ENCODE results near the gene BIRC3.
"Not testable (repeated sequence)": the region's sequence is repeated elsewhere in the genome, so short reads cannot be mapped to it uniquely, and the experiment has no call there.

Gene BIRC3

GRCh38 chr11:102293873-102294601 is 23.2 kb upstream of the BIRC3 start:
- peak overlapping the region; percentile 41 to 50 for H3K4me3 ChIP-seq (ENCODE audit: low read depth in 1 of 2, low read length in 2 of 2)
- peak overlapping the region in 1 of 2 donors; percentile 39 for H3K9ac ChIP-seq (ENCODE audit: low read depth in 1 of 2, low read length in 2 of 2)
- H3K36me3 ChIP-seq (ENCODE audit: control insufficient read depth in 1 of 2, insufficient read depth in 2 of 2, low read length in 2 of 2), result no peaks in the 10 kb centered on the region
- no peak overlapping the region for H3K27ac ChIP-seq (ENCODE audit: low read depth, low read length)
- H3K27me3 ChIP-seq (ENCODE audit: control insufficient read depth in 1 of 2, insufficient read depth in 2 of 2, low read length in 2 of 2), result no peaks in the 10 kb centered on the region
- H3K4me1 ChIP-seq (ENCODE audit: control insufficient read depth in 1 of 2, insufficient read depth in 2 of 2, low read length in 2 of 2), result peaks cover 0 to 3% of the 10 kb centered on the region in 2 donors
- H3K9me3 ChIP-seq (ENCODE audit: control insufficient read depth in 1 of 2, low read length in 2 of 2), result no peaks in the 10 kb centered on the region

- Histone ChIP-seq H3K27ac (ENCODE audit: low read depth, low read length) (no peak overlapping the region), H3K36me3 (ENCODE audit: control insufficient read depth in 1 of 2, insufficient read depth in 2 of 2, low read length in 2 of 2) (no peaks in the 10 kb centered on the region), H3K27me3 (ENCODE audit: control insufficient read depth in 1 of 2, insufficient read depth in 2 of 2, low read length in 2 of 2) (no peaks in the 10 kb centered on the region), H3K9ac (ENCODE audit: low read depth in 1 of 2, low read length in 2 of 2) (no peak overlapping the region), H3K4me1 (ENCODE audit: control insufficient read depth in 1 of 2, insufficient read depth in 2 of 2, low read length in 2 of 2) (peaks cover 0 to 3% of the 10 kb centered on the region in 2 donors), H3K4me3 (ENCODE audit: low read depth in 1 of 2, low read length in 2 of 2) (no peak overlapping the region), H3K9me3 (ENCODE audit: control insufficient read depth in 1 of 2, low read length in 2 of 2) (no peaks in the 10 kb centered on the region)
Measured at GRCh38 chr11:102295045-102295444, 22.2 kb upstream of the BIRC3 start.

DNA sequence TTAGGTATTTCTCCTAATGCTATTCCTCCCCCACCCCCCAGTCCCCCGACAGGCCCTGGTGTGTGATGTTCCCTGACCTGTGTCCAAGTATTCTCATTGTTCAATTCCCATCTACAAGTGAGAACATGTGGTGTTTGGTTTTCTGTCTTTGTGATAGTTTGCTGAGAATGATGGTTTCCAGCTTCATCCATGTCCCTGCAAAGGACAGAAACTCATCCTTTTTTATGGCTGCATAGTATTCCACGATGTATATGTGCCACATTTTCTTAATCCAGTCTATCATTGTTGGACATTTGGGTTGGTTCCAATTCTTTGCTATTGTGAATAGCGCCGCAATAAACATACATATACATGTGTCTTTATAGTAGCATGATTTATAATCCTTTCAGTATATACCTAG is 20.5 kb upstream of the BIRC3 start:
- not testable (repeated sequence) for H3K27ac ChIP-seq (ENCODE audit: low read depth, low read length); H3K4me3 ChIP-seq (ENCODE audit: low read depth in 1 of 2, low read length in 2 of 2); H3K27me3 ChIP-seq (ENCODE audit: control insufficient read depth in 1 of 2, insufficient read depth in 2 of 2, low read length in 2 of 2); H3K9ac ChIP-seq (ENCODE audit: low read depth in 1 of 2, low read length in 2 of 2); H3K4me1 ChIP-seq (ENCODE audit: control insufficient read depth in 1 of 2, insufficient read depth in 2 of 2, low read length in 2 of 2); H3K9me3 ChIP-seq (ENCODE audit: control insufficient read depth in 1 of 2, low read length in 2 of 2); H3K36me3 ChIP-seq (ENCODE audit: control insufficient read depth in 1 of 2, insufficient read depth in 2 of 2, low read length in 2 of 2)

DNA sequence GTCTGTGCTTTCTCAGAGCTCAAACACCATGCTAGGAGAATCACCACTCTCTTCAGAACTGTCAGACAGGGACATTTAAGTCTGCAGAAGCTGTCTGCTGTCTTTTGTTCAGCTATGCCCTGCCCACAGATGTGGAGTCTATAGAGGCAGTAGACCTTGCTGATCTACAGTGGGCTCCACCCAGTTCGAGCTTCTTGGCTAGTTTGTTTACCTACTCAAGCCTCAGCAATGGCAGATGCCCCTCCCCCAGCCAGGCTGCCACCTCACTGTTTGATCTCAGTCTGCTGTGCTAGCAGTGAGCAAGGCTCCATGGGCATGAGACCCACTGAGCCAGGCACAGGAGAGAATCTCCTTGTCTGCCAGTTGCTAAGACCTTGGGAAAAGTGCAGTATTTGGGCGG is 16.4 kb upstream of the BIRC3 start:
- H3K9me3 ChIP-seq (ENCODE audit: control insufficient read depth in 1 of 2, low read length in 2 of 2), result peaks cover 3 to 14% of the 10 kb centered on the region in 2 donors
- not testable (repeated sequence) for H3K27me3 ChIP-seq (ENCODE audit: control insufficient read depth in 1 of 2, insufficient read depth in 2 of 2, low read length in 2 of 2); H3K27ac ChIP-seq (ENCODE audit: low read depth, low read length); H3K36me3 ChIP-seq (ENCODE audit: control insufficient read depth in 1 of 2, insufficient read depth in 2 of 2, low read length in 2 of 2); H3K9ac ChIP-seq (ENCODE audit: low read depth in 1 of 2, low read length in 2 of 2); H3K4me3 ChIP-seq (ENCODE audit: low read depth in 1 of 2, low read length in 2 of 2)
- H3K4me1 ChIP-seq (ENCODE audit: control insufficient read depth in 1 of 2, insufficient read depth in 2 of 2, low read length in 2 of 2), result peaks cover 14 to 18% of the 10 kb centered on the region in 2 donors

DNA sequence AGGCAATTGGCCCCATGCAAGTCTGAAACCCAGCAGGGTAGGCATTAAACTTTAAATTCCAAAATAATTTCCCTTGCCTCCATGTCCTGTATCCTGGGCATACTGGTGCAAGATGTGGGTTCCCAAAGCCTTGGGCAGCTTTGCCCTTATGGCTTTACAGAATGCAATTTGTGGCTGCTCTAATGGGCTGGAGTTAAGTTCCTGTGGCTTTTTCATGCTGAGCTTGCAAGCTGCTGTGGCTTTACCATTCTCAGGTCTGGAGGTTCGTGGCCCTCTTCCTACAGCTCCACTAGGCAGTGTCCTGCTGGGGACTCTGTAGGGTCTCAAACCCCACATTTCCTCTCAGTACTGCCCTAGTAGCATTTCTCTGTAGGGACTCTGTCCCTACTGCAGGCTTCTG is 15.0 kb upstream of the BIRC3 start:
- Histone ChIP-seq H3K4me1 (ENCODE audit: control insufficient read depth in 1 of 2, insufficient read depth in 2 of 2, low read length in 2 of 2) (peaks cover 28 to 32% of the 10 kb centered on the region in 2 donors), H3K4me3 (ENCODE audit: low read depth in 1 of 2, low read length in 2 of 2) (no peak overlapping the region), H3K9me3 (ENCODE audit: control insufficient read depth in 1 of 2, low read length in 2 of 2) (peaks cover 3 to 14% of the 10 kb centered on the region in 2 donors)

GRCh38 chr11:102304686-102305085 is 12.6 kb upstream of the BIRC3 start:
- Histone ChIP-seq H3K36me3 (ENCODE audit: control insufficient read depth in 1 of 2, insufficient read depth in 2 of 2, low read length in 2 of 2) (no peaks in the 10 kb centered on the region), H3K27ac (ENCODE audit: low read depth, low read length) (no peak overlapping the region), H3K27me3 (ENCODE audit: control insufficient read depth in 1 of 2, insufficient read depth in 2 of 2, low read length in 2 of 2) (no peaks in the 10 kb centered on the region), H3K4me3 (ENCODE audit: low read depth in 1 of 2, low read length in 2 of 2) (no peak overlapping the region), H3K9me3 (ENCODE audit: control insufficient read depth in 1 of 2, low read length in 2 of 2) (peaks cover 3 to 14% of the 10 kb centered on the region in 2 donors), H3K9ac (ENCODE audit: low read depth in 1 of 2, low read length in 2 of 2) (no peak overlapping the region), H3K4me1 (ENCODE audit: control insufficient read depth in 1 of 2, insufficient read depth in 2 of 2, low read length in 2 of 2) (peaks cover 30 to 34% of the 10 kb centered on the region in 2 donors)

More for the DNA sequence above, 15.0 kb upstream of the BIRC3 start:
- H3K9ac ChIP-seq (ENCODE audit: low read depth in 1 of 2, low read length in 2 of 2), result no peak overlapping the region
- no peak overlapping the region for H3K27ac ChIP-seq (ENCODE audit: low read depth, low read length)
- no peaks in the 10 kb centered on the region for H3K36me3 ChIP-seq (ENCODE audit: control insufficient read depth in 1 of 2, insufficient read depth in 2 of 2, low read length in 2 of 2)
- no peaks in the 10 kb centered on the region for H3K27me3 ChIP-seq (ENCODE audit: control insufficient read depth in 1 of 2, insufficient read depth in 2 of 2, low read length in 2 of 2)

GRCh38 chr11:102305352-102306047 is 11.8 kb upstream of the BIRC3 start:
- H3K4me3 ChIP-seq (ENCODE audit: low read depth in 1 of 2, low read length in 2 of 2), result peak overlapping the region; percentile 24 to 36
- H3K9me3 ChIP-seq (ENCODE audit: control insufficient read depth in 1 of 2, low read length in 2 of 2), result peaks cover 3 to 14% of the 10 kb centered on the region in 2 donors
- H3K36me3 ChIP-seq (ENCODE audit: control insufficient read depth in 1 of 2, insufficient read depth in 2 of 2, low read length in 2 of 2), result no peaks in the 10 kb centered on the region
- H3K27me3 ChIP-seq (ENCODE audit: control insufficient read depth in 1 of 2, insufficient read depth in 2 of 2, low read length in 2 of 2), result no peaks in the 10 kb centered on the region
- H3K9ac ChIP-seq (ENCODE audit: low read depth in 1 of 2, low read length in 2 of 2), result peak overlapping the region in 1 of 2 donors; percentile 18
- H3K27ac ChIP-seq (ENCODE audit: low read depth, low read length), result no peak overlapping the region
- H3K4me1 ChIP-seq (ENCODE audit: control insufficient read depth in 1 of 2, insufficient read depth in 2 of 2, low read length in 2 of 2), result peaks cover 30 to 34% of the 10 kb centered on the region in 2 donors

GRCh38 chr11:102306048-102306597 is 11.2 kb upstream of the BIRC3 start:
- Histone ChIP-seq H3K4me3 (ENCODE audit: low read depth in 1 of 2, low read length in 2 of 2) (peak overlapping the region; percentile 24 to 36), H3K27ac (ENCODE audit: low read depth, low read length) (no peak overlapping the region), H3K36me3 (ENCODE audit: control insufficient read depth in 1 of 2, insufficient read depth in 2 of 2, low read length in 2 of 2) (no peaks in the 10 kb centered on the region), H3K9ac (ENCODE audit: low read depth in 1 of 2, low read length in 2 of 2) (peak overlapping the region in 1 of 2 donors; percentile 18), H3K9me3 (ENCODE audit: control insufficient read depth in 1 of 2, low read length in 2 of 2) (peaks cover 3 to 14% of the 10 kb centered on the region in 2 donors), H3K27me3 (ENCODE audit: control insufficient read depth in 1 of 2, insufficient read depth in 2 of 2, low read length in 2 of 2) (no peaks in the 10 kb centered on the region), H3K4me1 (ENCODE audit: control insufficient read depth in 1 of 2, insufficient read depth in 2 of 2, low read length in 2 of 2) (peaks cover 30 to 34% of the 10 kb centered on the region in 2 donors)

DNA sequence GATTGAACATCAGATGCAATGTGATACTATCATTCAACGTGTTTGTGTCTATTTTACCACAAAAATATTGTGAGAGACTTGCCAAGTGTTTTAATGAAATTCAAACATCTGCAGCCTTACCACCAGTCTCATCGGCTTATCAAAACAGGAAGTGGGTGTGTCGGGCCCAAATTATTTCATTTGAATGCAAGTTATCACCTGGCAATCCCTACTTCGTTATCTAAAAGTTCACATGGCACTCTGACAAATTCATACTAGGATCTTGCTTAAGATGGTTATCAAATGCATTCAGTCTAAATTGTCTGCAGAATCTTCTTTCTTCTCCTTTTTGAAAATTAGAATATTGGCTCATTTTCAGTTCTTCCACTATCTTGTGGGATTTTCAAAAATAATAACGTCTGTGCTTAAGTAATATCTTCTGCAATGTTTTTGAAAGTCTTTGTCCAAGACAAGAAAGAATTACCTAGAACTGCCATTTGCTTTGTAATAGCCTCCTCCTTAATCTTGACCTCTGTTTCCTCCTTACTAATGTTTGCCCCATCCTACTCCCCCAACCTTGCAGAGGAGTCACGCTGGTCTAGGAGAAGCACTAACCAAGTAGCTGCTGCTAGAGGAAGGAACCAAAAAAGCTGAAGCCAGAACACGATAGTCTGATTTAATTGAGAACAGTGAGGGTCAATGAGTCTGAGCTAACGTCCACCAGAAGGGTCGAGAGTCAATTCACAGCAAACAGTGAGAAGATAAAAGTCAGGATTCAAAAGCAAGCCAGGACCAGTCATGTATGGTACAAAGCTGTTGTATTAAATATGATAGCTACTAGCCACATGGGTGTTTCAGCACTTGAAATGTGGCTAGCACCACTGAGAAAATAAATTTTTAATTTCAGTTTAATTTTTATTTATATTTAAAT is 10.2 kb upstream of the BIRC3 start:
- H3K27me3 ChIP-seq (ENCODE audit: control insufficient read depth in 1 of 2, insufficient read depth in 2 of 2, low read length in 2 of 2), result no peaks in the 10 kb centered on the region
- no peak overlapping the region for H3K27ac ChIP-seq (ENCODE audit: low read depth, low read length)
- peak overlapping the region in 1 of 2 donors; percentile 24 for H3K4me3 ChIP-seq (ENCODE audit: low read depth in 1 of 2, low read length in 2 of 2)
- H3K4me1 ChIP-seq (ENCODE audit: control insufficient read depth in 1 of 2, insufficient read depth in 2 of 2, low read length in 2 of 2), result peaks cover 30 to 34% of the 10 kb centered on the region in 2 donors
- H3K9ac ChIP-seq (ENCODE audit: low read depth in 1 of 2, low read length in 2 of 2), result no peak overlapping the region
- no peaks in the 10 kb centered on the region for H3K36me3 ChIP-seq (ENCODE audit: control insufficient read depth in 1 of 2, insufficient read depth in 2 of 2, low read length in 2 of 2)
- H3K9me3 ChIP-seq (ENCODE audit: control insufficient read depth in 1 of 2, low read length in 2 of 2), result peaks cover 0 to 9% of the 10 kb centered on the region in 2 donors

All from duodenal mucosa (tissue), 2 donors.